ENCODE measurements around the gene GALNT8. TPM values are rescaled to one million over a fixed set of nuclear protein-coding genes. Genes with fewer than 3 reads are reported as not detected.

Gene GALNT8
- total and polyA plus RNA-seq, 2 donors: 0.60 to 2.9 TPM

GRCh38 chr12:4768341-4768740 lies 48.1 kb downstream of the GALNT8 start:
- no peak overlapping the region for H3K4me3 ChIP-seq (ENCODE audit: low read depth, low read length)
- no peak for DNase-seq (ENCODE audit: extremely low spot score)
- H3K4me1 ChIP-seq (ENCODE audit: insufficient read depth): no peaks in the 10 kb centered on the region
- H3K27ac ChIP-seq (ENCODE audit: low read depth): no peak overlapping the region
- no peaks in the 10 kb centered on the region for H3K36me3 ChIP-seq (ENCODE audit: insufficient read depth)
- WGBS: 63% methylated on average over 2 of the region's 2 CpGs

- Histone ChIP-seq H3K4me1 (ENCODE audit: insufficient read depth) (no peaks in the 10 kb centered on the region), H3K36me3 (ENCODE audit: insufficient read depth) (no peaks in the 10 kb centered on the region), H3K27ac (ENCODE audit: low read depth) (no peak overlapping the region), H3K4me3 (ENCODE audit: low read depth, low read length) (no peak overlapping the region)
- 62% methylated on average over 5 of the region's 5 CpGs for WGBS
- no peak for DNase-seq (ENCODE audit: extremely low spot score)
These were observed 48.9 kb downstream of the GALNT8 start for GRCh38 chr12:4769073-4769472.

- H3K4me1 ChIP-seq (ENCODE audit: insufficient read depth): no peaks in the 10 kb centered on the region
- no peak overlapping the region for H3K27ac ChIP-seq (ENCODE audit: low read depth)
- no peak for DNase-seq (ENCODE audit: extremely low spot score)
- WGBS: 64% methylated on average over 7 of the region's 7 CpGs
- no peak overlapping the region for H3K4me3 ChIP-seq (ENCODE audit: low read depth, low read length)
- H3K36me3 ChIP-seq (ENCODE audit: insufficient read depth): no peaks in the 10 kb centered on the region
These were observed 51.2 kb downstream of the GALNT8 start for GRCh38 chr12:4771172-4771959.

- DNase-seq (ENCODE audit: extremely low spot score): no peak
- H3K4me1 ChIP-seq (ENCODE audit: insufficient read depth): no peaks in the 10 kb centered on the region
- no peak overlapping the region for H3K4me3 ChIP-seq (ENCODE audit: low read depth, low read length)
- no peak overlapping the region for H3K27ac ChIP-seq (ENCODE audit: low read depth)
- H3K36me3 ChIP-seq (ENCODE audit: insufficient read depth): no peaks in the 10 kb centered on the region
- WGBS: 77% methylated on average over 11 of the region's 11 CpGs
These were observed 51.9 kb downstream of the GALNT8 start for GRCh38 chr12:4771960-4772566.

GRCh38 chr12:4775936-4776335 lies 55.7 kb downstream of the GALNT8 start:
- H3K36me3 ChIP-seq (ENCODE audit: insufficient read depth): no peaks in the 10 kb centered on the region
- no peak overlapping the region for H3K27ac ChIP-seq (ENCODE audit: low read depth)
- no peak overlapping the region for H3K4me3 ChIP-seq (ENCODE audit: low read depth, low read length)
- WGBS: 65% methylated on average over 4 of the region's 4 CpGs
- DNase-seq (ENCODE audit: extremely low spot score): no peak
- H3K4me1 ChIP-seq (ENCODE audit: insufficient read depth): no peaks in the 10 kb centered on the region

GRCh38 chr12:4779749-4780148 lies 59.5 kb downstream of the GALNT8 start:
- no peak for DNase-seq (ENCODE audit: extremely low spot score)
- H3K4me1 ChIP-seq (ENCODE audit: insufficient read depth): no peaks in the 10 kb centered on the region
- H3K27ac ChIP-seq (ENCODE audit: low read depth): no peak overlapping the region
- no peak overlapping the region for H3K4me3 ChIP-seq (ENCODE audit: low read depth, low read length)
- no peaks in the 10 kb centered on the region for H3K36me3 ChIP-seq (ENCODE audit: insufficient read depth)
- 40% methylated on average over 8 of the region's 8 CpGs for whole genome bisulfite sequencing

- no peaks in the 10 kb centered on the region for H3K4me1 ChIP-seq (ENCODE audit: insufficient read depth)
- no peaks in the 10 kb centered on the region for H3K36me3 ChIP-seq (ENCODE audit: insufficient read depth)
- no peak for DNase-seq (ENCODE audit: extremely low spot score)
- no peak overlapping the region for H3K4me3 ChIP-seq (ENCODE audit: low read depth, low read length)
- H3K27ac ChIP-seq (ENCODE audit: low read depth): no peak overlapping the region
- WGBS: 57% methylated on average over 9 of the region's 9 CpGs
These were observed 60.7 kb downstream of the GALNT8 start for GRCh38 chr12:4780641-4781611.

- H3K36me3 ChIP-seq (ENCODE audit: insufficient read depth): no peaks in the 10 kb centered on the region
- DNase-seq (ENCODE audit: extremely low spot score): no peak
- H3K4me1 ChIP-seq (ENCODE audit: insufficient read depth): no peaks in the 10 kb centered on the region
- 81% methylated on average over 7 of the region's 7 CpGs for WGBS
- H3K27ac ChIP-seq (ENCODE audit: low read depth): no peak overlapping the region
- no peak overlapping the region for H3K4me3 ChIP-seq (ENCODE audit: low read depth, low read length)
These were observed 64.3 kb downstream of the GALNT8 start for GRCh38 chr12:4784404-4785054.

- H3K36me3 ChIP-seq (ENCODE audit: insufficient read depth): no peaks in the 10 kb centered on the region
- no peak for DNase-seq (ENCODE audit: extremely low spot score)
- H3K4me3 ChIP-seq (ENCODE audit: low read depth, low read length): no peak overlapping the region
- WGBS: 91% methylated on average over 5 of the region's 5 CpGs
- no peak overlapping the region for H3K27ac ChIP-seq (ENCODE audit: low read depth)
- H3K4me1 ChIP-seq (ENCODE audit: insufficient read depth): no peaks in the 10 kb centered on the region
These were observed 66.6 kb downstream of the GALNT8 start for GRCh38 chr12:4786795-4787194.

GRCh38 chr12:4787965-4788364 lies 67.8 kb downstream of the GALNT8 start:
- DNase-seq (ENCODE audit: extremely low spot score): no peak
- Histone ChIP-seq H3K4me3 (ENCODE audit: low read depth, low read length) (no peak overlapping the region), H3K4me1 (ENCODE audit: insufficient read depth) (no peaks in the 10 kb centered on the region), H3K36me3 (ENCODE audit: insufficient read depth) (no peaks in the 10 kb centered on the region), H3K27ac (ENCODE audit: low read depth) (no peak overlapping the region)
- 42% methylated on average over 7 of the region's 7 CpGs for WGBS

- WGBS: 84% methylated on average over 9 of the region's 9 CpGs
- no peak for DNase-seq (ENCODE audit: extremely low spot score)
- H3K4me3 ChIP-seq (ENCODE audit: low read depth, low read length): no peak overlapping the region
- H3K4me1 ChIP-seq (ENCODE audit: insufficient read depth): no peaks in the 10 kb centered on the region
- H3K36me3 ChIP-seq (ENCODE audit: insufficient read depth): no peaks in the 10 kb centered on the region
- no peak overlapping the region for H3K27ac ChIP-seq (ENCODE audit: low read depth)
These were observed 69.6 kb downstream of the GALNT8 start for GRCh38 chr12:4789776-4790175.

GRCh38 chr12:4791497-4791896 lies 71.3 kb downstream of the GALNT8 start:
- WGBS: 97% methylated on average over 3 of the region's 3 CpGs
- DNase-seq (ENCODE audit: extremely low spot score): no peak
- Histone ChIP-seq H3K4me3 (ENCODE audit: low read depth, low read length) (no peak overlapping the region), H3K4me1 (ENCODE audit: insufficient read depth) (no peaks in the 10 kb centered on the region), H3K36me3 (ENCODE audit: insufficient read depth) (no peaks in the 10 kb centered on the region), H3K27ac (ENCODE audit: low read depth) (no peak overlapping the region)

GRCh38 chr12:4794491-4794890 lies 74.3 kb downstream of the GALNT8 start:
- no peaks in the 10 kb centered on the region for H3K36me3 ChIP-seq (ENCODE audit: insufficient read depth)
- H3K27ac ChIP-seq (ENCODE audit: low read depth): no peak overlapping the region
- WGBS: 87% methylated on average over 3 of the region's 3 CpGs
- no peak for DNase-seq (ENCODE audit: extremely low spot score)
- H3K4me3 ChIP-seq (ENCODE audit: low read depth, low read length): no peak overlapping the region
- H3K4me1 ChIP-seq (ENCODE audit: insufficient read depth): no peaks in the 10 kb centered on the region
